ENCODE results near the gene BABAM1. TPM values are rescaled to one million over a fixed set of nuclear protein-coding genes. Genes with fewer than 3 reads are reported as not detected.
"Not testable (repeated sequence)": the region's sequence is repeated elsewhere in the genome, so short reads cannot be mapped to it uniquely, and the experiment has no call there.

Gene BABAM1
- total RNA-seq, 4 donors from 2014 or later = 54.6 to 66.8 (median 63.7) TPM

GRCh38 chr19:17292301-17293074 lies 25.2 kb downstream of the BABAM1 start:
- Histone ChIP-seq H3K9me3 (no peaks in the 10 kb centered on the region), H3K36me3 (no peaks in the 10 kb centered on the region), H3K27me3 (no peaks in the 10 kb centered on the region), H3K4me1 (peaks cover 14% of the 10 kb centered on the region), H3K4me3 (peak overlapping the region; percentile 59), H3K27ac (peak overlapping the region; percentile 35)
- peak in 1 of 2 donors; percentile 79 for DNase-seq (ENCODE audit: low spot score in 2 of 2)
- WGBS = 11% methylated on average over 33 of the region's 46 CpGs
- TF ChIP-seq POLR2A (IDR thresholded peaks at IDR 0.05) (no peak), POLR2AphosphoS5 (IDR thresholded peaks at IDR 0.05) (no peak), EP300 (IDR thresholded peaks at IDR 0.05) (no peak), CTCF (IDR thresholded peaks at IDR 0.05) (peak; percentile 57 to 70)

DNA sequence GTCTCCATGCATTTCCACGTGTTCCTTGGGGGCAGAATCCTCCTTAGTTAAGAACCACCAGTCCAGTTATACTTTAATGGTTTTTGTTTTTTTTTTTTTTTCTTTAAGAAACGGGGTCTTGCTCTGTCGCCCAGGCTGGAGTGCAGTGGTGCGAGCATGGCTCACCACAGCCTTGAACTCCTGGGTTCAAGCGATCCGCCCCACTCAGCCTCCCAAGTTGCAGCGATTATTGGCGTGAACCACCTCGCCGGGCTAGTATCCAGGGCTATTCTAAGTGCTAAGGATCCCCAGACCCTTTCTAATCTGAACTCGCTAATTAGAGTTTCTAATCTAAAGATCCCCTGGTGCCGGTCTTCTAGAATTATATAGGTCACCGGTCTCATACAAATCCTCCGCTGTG lies 26.4 kb downstream of the BABAM1 start:
- Histone ChIP-seq H3K4me3 (no peak overlapping the region), H3K27ac (no peak overlapping the region), H3K27me3 (no peaks in the 10 kb centered on the region), H3K36me3 (peaks cover 6% of the 10 kb centered on the region), H3K4me1 (peaks cover 14% of the 10 kb centered on the region), H3K9me3 (no peaks in the 10 kb centered on the region)
- DNase-seq (ENCODE audit: low spot score in 2 of 2) = no peak
- WGBS = 92% methylated on average over 14 of the region's 14 CpGs
- TF ChIP-seq POLR2AphosphoS5 (IDR thresholded peaks at IDR 0.05) = no peak
- no peak for TF ChIP-seq CTCF (IDR thresholded peaks at IDR 0.05)
- TF ChIP-seq EP300 (IDR thresholded peaks at IDR 0.05) = no peak
- TF ChIP-seq POLR2A (IDR thresholded peaks at IDR 0.05) = no peak

DNA sequence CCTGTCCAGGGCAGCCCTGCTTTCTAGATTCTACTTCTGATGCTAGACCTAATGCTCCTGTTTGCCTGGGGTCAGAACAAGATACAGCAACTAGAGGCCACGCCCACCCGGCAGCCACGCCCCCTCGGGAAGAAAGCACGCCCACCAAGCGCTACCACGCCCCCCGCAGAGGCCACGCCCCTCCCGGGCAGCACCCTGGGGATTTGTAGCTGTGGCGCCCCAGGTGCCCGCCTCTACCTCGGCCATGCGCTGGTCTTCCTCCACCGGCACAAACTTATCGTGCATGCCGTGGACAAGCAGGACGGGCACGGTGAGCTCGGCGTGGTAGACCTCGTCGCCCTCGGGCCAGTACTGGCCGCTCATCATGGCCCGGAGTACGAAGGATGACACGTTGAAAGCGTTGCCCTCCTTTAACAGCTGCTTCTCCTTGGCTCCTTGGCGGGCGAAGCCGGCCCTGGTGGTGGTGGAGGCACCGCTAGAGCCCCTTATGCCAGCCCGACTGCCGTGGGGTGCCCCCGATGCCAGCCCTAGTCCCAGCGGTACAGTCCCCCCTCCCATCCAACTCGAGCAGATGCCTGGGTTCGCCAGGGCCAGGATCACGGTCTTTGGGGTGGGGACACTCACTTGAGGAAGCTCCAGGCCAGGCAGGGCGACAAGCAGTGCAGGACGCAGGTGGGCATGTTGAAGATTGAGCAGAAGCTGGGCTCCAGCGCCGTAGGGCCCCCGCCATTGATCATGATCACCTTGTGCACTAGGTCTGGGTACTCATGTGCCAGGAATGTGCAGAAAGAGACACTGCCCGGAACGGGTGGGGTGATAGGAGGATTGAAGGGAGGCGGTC lies 27.0 kb downstream of the BABAM1 start:
- WGBS = 78% methylated on average over 40 of the region's 48 CpGs
- H3K36me3 ChIP-seq = peaks cover 6% of the 10 kb centered on the region
- H3K9me3 ChIP-seq = no peaks in the 10 kb centered on the region
- H3K4me3 ChIP-seq = no peak overlapping the region
- no peak for DNase-seq (ENCODE audit: low spot score in 2 of 2)
- no peak for TF ChIP-seq POLR2AphosphoS5 (IDR thresholded peaks at IDR 0.05)
- no peak for TF ChIP-seq POLR2A (IDR thresholded peaks at IDR 0.05)
- TF ChIP-seq CTCF (IDR thresholded peaks at IDR 0.05) = no peak
- no peak for TF ChIP-seq EP300 (IDR thresholded peaks at IDR 0.05)
- peaks cover 14% of the 10 kb centered on the region for H3K4me1 ChIP-seq
- H3K27me3 ChIP-seq = no peaks in the 10 kb centered on the region
- no peak overlapping the region for H3K27ac ChIP-seq

- not testable (repeated sequence) for H3K27ac ChIP-seq; H3K9me3 ChIP-seq; H3K27me3 ChIP-seq; H3K36me3 ChIP-seq; DNase-seq (ENCODE audit: low spot score in 2 of 2); H3K4me3 ChIP-seq
- peaks cover 14% of the 10 kb centered on the region for H3K4me1 ChIP-seq
- 99% methylated on average over 6 of the region's 6 CpGs for WGBS
These were observed 28.3 kb downstream of the BABAM1 start for GRCh38 chr19:17295551-17295950.

DNA sequence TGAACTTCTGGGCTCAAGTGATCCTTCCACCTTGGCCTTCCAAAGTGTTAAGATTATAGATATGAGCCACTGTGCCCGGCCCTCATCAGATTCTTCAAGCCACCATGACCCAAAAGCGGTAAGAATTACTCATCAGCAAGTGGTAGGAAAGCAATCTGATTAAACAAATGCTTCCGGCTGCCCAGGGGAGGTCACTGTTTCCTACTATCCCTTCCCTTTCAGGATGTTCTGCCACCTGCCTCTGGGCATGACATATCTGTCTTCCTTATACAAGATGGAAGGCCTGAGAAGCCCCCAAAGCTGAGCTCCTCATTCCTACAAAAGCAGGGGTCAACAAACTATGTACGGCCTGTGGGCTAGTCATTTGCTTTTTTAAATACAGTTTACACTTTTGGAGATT lies 29.0 kb downstream of the BABAM1 start:
- H3K27me3 ChIP-seq = no peaks in the 10 kb centered on the region
- H3K4me3 ChIP-seq = no peak overlapping the region
- no peak for TF ChIP-seq POLR2AphosphoS5 (IDR thresholded peaks at IDR 0.05)
- no peak for TF ChIP-seq POLR2A (IDR thresholded peaks at IDR 0.05)
- no peak for TF ChIP-seq EP300 (IDR thresholded peaks at IDR 0.05)
- no peak for TF ChIP-seq CTCF (IDR thresholded peaks at IDR 0.05)
- no peaks in the 10 kb centered on the region for H3K9me3 ChIP-seq
- 55% methylated on average over 4 of the region's 4 CpGs for WGBS
- H3K27ac ChIP-seq = no peak overlapping the region
- peaks cover 14% of the 10 kb centered on the region for H3K4me1 ChIP-seq
- DNase-seq (ENCODE audit: low spot score in 2 of 2) = no peak
- peaks cover 6% of the 10 kb centered on the region for H3K36me3 ChIP-seq

Data from suprapubic skin (tissue), 4 donors.